MM.1S (cell line): ENCODE measurements around the gene TACC2.

ENCODE experiments used
- DNase-seq: peaks from one replicate; pipeline ENCODE4 v3.0.0-alpha.2; 2015
- H2AFZ ChIP-seq: fragments of 300-600 bp; sonication (generic); 2 replicates; pipeline ENCODE4 v1.6.0; 2016; ENCODE audit warnings: antibody characterized with exemption, low read length
- H3F3A ChIP-seq: fragments of 300-600 bp; sonication (generic); 2 replicates; pipeline ENCODE4 v1.6.1; 2016; ENCODE audit warnings: mild to moderate bottlenecking, antibody characterized with exemption, low read length, moderate library complexity, mixed read lengths; ENCODE audit not compliant: insufficient read depth
- H3K27ac ChIP-seq: fragments of 300-600 bp; sonication (generic); 2 replicates; pipeline ENCODE4 v1.5.1; 2016; ENCODE audit warnings: mild to moderate bottlenecking, low read length
- H3K27me3 ChIP-seq: fragments of 300-600 bp; sonication (generic); replicated peaks from 2 replicates; pipeline ENCODE4 v1.6.0; 2016; ENCODE audit warnings: low read length; ENCODE audit not compliant: insufficient read depth
- H3K36me3 ChIP-seq: fragments of 300-600 bp; sonication (generic); replicated peaks from 2 replicates; pipeline ENCODE4 v1.6.1; 2016; ENCODE audit warnings: mild to moderate bottlenecking, low read length, mixed read lengths; ENCODE audit not compliant: insufficient read depth
- H3K4me1 ChIP-seq: fragments of 300-600 bp; sonication (generic); 2 replicates; pipeline ENCODE4 v1.6.1; 2016; ENCODE audit warnings: low read length, mixed read lengths
- H3K4me2 ChIP-seq: fragments of 300-600 bp; sonication (generic); 2 replicates; pipeline ENCODE4 v1.6.0; 2016; ENCODE audit warnings: low read depth, low read length
- H3K4me3 ChIP-seq: fragments of 300-600 bp; sonication (generic); 2 replicates; pipeline ENCODE4 v1.5.1; 2016; ENCODE audit warnings: low read length, mixed read lengths
- H3K79me2 ChIP-seq: fragments of 300-600 bp; sonication (generic); 2 replicates; pipeline ENCODE4 v1.6.1; 2016; ENCODE audit warnings: mixed run types, low read length, mixed read lengths
- H3K9ac ChIP-seq: fragments of 300-600 bp; sonication (generic); 2 replicates; pipeline ENCODE4 v1.6.1; 2016; ENCODE audit warnings: low read length, mixed read lengths
- H3K9me2 ChIP-seq: fragments of 300-600 bp; sonication (generic); replicated peaks from 2 replicates; pipeline ENCODE4 v1.6.1; 2016; ENCODE audit warnings: mild to moderate bottlenecking, low read length, mixed read lengths; ENCODE audit not compliant: insufficient read depth
- H3K9me3 ChIP-seq: fragments of 300-600 bp; sonication (generic); replicated peaks from 2 replicates; pipeline ENCODE4 v1.6.1; 2016; ENCODE audit warnings: mild to moderate bottlenecking, low read length, mixed read lengths; ENCODE audit not compliant: insufficient read depth
- H4K20me1 ChIP-seq: fragments of 300-600 bp; sonication (generic); 2 replicates; pipeline ENCODE4 v1.6.1; 2016; ENCODE audit warnings: mild to moderate bottlenecking, low read length, moderate library complexity, mixed read lengths; ENCODE audit not compliant: insufficient read depth
- CTCF ChIP-seq: fragments of 300-600 bp; sonication (generic); IDR thresholded peaks from 2 replicates; pipeline ENCODE4 v1.5.1; 2016; ENCODE audit warnings: antibody characterized with exemption, low read length, mixed read lengths
- EZH2 ChIP-seq: fragments of 300-600 bp; sonication (generic); optimal IDR thresholded peaks from 2 replicates; pipeline ENCODE3; 2017; ENCODE audit warnings: low read depth, mild to moderate bottlenecking, antibody characterized with exemption, low read length, mixed read lengths
- EZH2phosphoT487 ChIP-seq: fragments of 300-600 bp; sonication (generic); IDR thresholded peaks from 2 replicates; pipeline ENCODE4 v1.6.1; 2018; ENCODE audit warnings: antibody characterized with exemption, low read length

Gene TACC2

DNA sequence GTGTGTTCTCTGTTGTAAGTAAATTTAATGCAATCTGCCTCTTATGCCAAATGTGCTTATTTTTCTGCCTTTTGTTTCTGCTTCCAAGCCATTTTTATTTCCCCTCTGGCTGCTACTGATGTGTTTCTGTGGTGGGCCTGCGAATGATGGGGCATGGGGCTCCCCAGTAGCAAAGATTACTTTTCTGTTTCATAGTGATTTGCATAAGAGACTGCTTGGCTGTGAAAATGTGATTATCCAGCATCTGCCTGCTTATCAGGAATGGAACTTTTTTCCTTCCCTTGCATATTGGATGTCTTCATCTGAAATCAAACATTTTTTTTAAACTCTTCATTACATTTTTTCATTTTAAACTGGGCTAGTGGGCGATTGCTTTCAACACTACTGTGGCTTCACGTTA, 224.4 kb downstream of the TACC2 start:
- Histone ChIP-seq H3K36me3 (no peaks in the 10 kb centered on the region), H3K4me2 (no peak overlapping the region), H3K27me3 (no peaks in the 10 kb centered on the region; the same call in 1 of the 2 replicates)

DNA sequence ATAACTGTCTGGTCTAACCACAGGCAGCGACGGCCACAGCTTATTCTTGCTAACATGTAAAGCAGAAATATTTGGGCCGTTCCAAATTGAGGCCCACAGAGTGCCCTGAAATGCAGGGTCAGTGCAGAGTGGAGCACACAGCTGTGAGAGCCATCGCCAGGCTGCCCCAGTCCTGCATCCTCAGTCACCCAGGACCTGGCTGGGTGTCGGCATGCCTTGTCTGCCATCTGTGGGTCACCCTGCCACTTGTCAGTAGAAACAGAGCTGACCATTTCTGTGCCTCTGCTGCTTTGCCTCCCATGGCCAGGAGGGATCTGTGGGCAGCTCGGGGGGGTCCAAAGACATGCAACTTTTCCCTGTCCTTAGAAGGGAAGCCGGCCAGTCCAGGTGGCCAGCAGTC, 224.8 kb downstream of the TACC2 start:
- Histone ChIP-seq H3K4me2 (no peak overlapping the region), H3K4me3 (no peak overlapping the region), H3K27me3 (no peaks in the 10 kb centered on the region; the same call in 1 of the 2 replicates), H3K9ac (no peak overlapping the region), H3K79me2 (no peaks in the 10 kb centered on the region), H2AFZ (no peak overlapping the region), H3F3A (no peaks in the 10 kb centered on the region), H4K20me1 (no peaks in the 10 kb centered on the region), H3K27ac (no peak overlapping the region), H3K36me3 (no peaks in the 10 kb centered on the region), H3K9me3 (no peaks in the 10 kb centered on the region), H3K4me1 (no peaks in the 10 kb centered on the region), H3K9me2 (no peaks in the 10 kb centered on the region)
- no peak for TF ChIP-seq CTCF
- TF ChIP-seq EZH2: no peak
- no peak for DNase-seq

More for the DNA sequence above, 224.4 kb downstream of the TACC2 start:
- no peak for TF ChIP-seq EZH2phosphoT487
- H3K4me1 ChIP-seq: no peaks in the 10 kb centered on the region
- no peaks in the 10 kb centered on the region for H3K9me2 ChIP-seq
- H2AFZ ChIP-seq: no peak overlapping the region
- no peaks in the 10 kb centered on the region for H3K79me2 ChIP-seq
- no peaks in the 10 kb centered on the region for H3K9me3 ChIP-seq
- no peaks in the 10 kb centered on the region for H4K20me1 ChIP-seq
- no peak for DNase-seq
- H3F3A ChIP-seq: no peaks in the 10 kb centered on the region
- H3K27ac ChIP-seq: no peak overlapping the region
- no peak overlapping the region for H3K4me3 ChIP-seq
- no peak overlapping the region for H3K9ac ChIP-seq

DNA sequence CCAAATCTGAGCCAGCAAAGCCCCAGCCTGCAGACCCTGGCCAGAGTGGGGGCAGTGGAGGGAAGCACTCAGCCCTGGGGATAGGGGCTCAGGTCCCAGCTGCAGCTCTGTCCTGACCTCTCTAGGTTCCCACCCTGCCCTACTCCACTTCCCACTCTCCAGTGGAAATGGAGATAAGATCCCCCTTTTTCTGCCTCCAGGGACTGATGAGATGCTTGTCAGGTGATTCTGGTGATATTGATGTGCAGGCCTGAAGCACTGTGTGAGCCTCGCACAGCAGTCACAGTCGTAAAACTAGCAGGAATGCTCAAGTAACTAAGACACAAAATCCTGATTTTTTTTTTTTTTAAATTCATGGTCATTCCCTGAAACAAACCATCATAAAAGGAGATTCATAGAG, 227.1 kb downstream of the TACC2 start:
- H3K27me3 ChIP-seq: no peaks in the 10 kb centered on the region
- no peaks in the 10 kb centered on the region; the same call in 1 of the 2 replicates for H3K9me3 ChIP-seq
- no peaks in the 10 kb centered on the region for H3K9me2 ChIP-seq
- no peak for DNase-seq
- H2AFZ ChIP-seq: no peak overlapping the region
- no peaks in the 10 kb centered on the region for H3K36me3 ChIP-seq
- no peaks in the 10 kb centered on the region for H3F3A ChIP-seq
- no peaks in the 10 kb centered on the region for H3K79me2 ChIP-seq
- no peak overlapping the region for H3K9ac ChIP-seq
- no peak overlapping the region for H3K27ac ChIP-seq
- H3K4me1 ChIP-seq: no peaks in the 10 kb centered on the region
- TF ChIP-seq CTCF: no peak
- no peak for TF ChIP-seq EZH2
- TF ChIP-seq EZH2phosphoT487: no peak
- no peak overlapping the region for H3K4me2 ChIP-seq
- H4K20me1 ChIP-seq: no peaks in the 10 kb centered on the region
- H3K4me3 ChIP-seq: no peak overlapping the region

GRCh38 chr10:122219340-122219739, 230.4 kb downstream of the TACC2 start:
- H3K36me3 ChIP-seq: no peaks in the 10 kb centered on the region
- no peak for TF ChIP-seq EZH2
- TF ChIP-seq CTCF: no peak
- no peak for TF ChIP-seq EZH2phosphoT487

More at GRCh38 chr10:122219340-122219739, 230.4 kb downstream of the TACC2 start:
- Histone ChIP-seq H4K20me1 (no peaks in the 10 kb centered on the region), H3K9me2 (no peaks in the 10 kb centered on the region), H3K27me3 (no peaks in the 10 kb centered on the region), H3K4me2 (no peak overlapping the region), H3K9me3 (no peaks in the 10 kb centered on the region; the same call in 1 of the 2 replicates), H3K9ac (no peak overlapping the region), H3K27ac (no peak overlapping the region), H3F3A (no peaks in the 10 kb centered on the region), H3K4me3 (no peak overlapping the region), H2AFZ (no peak overlapping the region), H3K4me1 (no peaks in the 10 kb centered on the region), H3K79me2 (no peaks in the 10 kb centered on the region)
- DNase-seq: no peak
